Trophoblast cell (in vitro differentiated cells and primary cell): Measurements from ENCODE around the gene NTNG1.

Source experiments
- DNase-seq, 2 donors: peaks; one replicate each; pipeline ENCODE4 v3.0.0-alpha.2; 2016
- H2AFZ ChIP-seq: 2 replicates; pipeline ENCODE4 v1.6.1; 2013; ENCODE audit warnings: low read length, moderate library complexity, mild to moderate bottlenecking; ENCODE audit not compliant: insufficient read depth, poor library complexity
- H2AK5ac ChIP-seq: 2 replicates; pipeline ENCODE4 v1.6.1; 2013; ENCODE audit warnings: mild to moderate bottlenecking, low read length
- H2BK120ac ChIP-seq: 2 replicates; pipeline ENCODE4 v1.6.1; 2013; ENCODE audit warnings: low read length, mild to moderate bottlenecking, moderate library complexity; ENCODE audit not compliant: insufficient read depth, poor library complexity
- H2BK12ac ChIP-seq: 2 replicates; pipeline ENCODE4 v1.6.1; 2013; ENCODE audit warnings: mild to moderate bottlenecking, low read length, moderate library complexity
- H2BK5ac ChIP-seq: 2 replicates; pipeline ENCODE4 v1.6.1; 2013; ENCODE audit warnings: low read length, low read depth, moderate library complexity, mild to moderate bottlenecking; ENCODE audit not compliant: poor library complexity
- H3K14ac ChIP-seq: 2 replicates; pipeline ENCODE4 v1.6.1; 2013; ENCODE audit warnings: mild to moderate bottlenecking, low read length
- H3K18ac ChIP-seq: 2 replicates; pipeline ENCODE4 v1.6.1; 2013; ENCODE audit warnings: mild to moderate bottlenecking, low read length
- H3K23ac ChIP-seq: 2 replicates; pipeline ENCODE4 v1.6.1; 2013; ENCODE audit warnings: low read length
- H3K27ac ChIP-seq: 2 replicates; pipeline ENCODE4 v1.5.1; 2013; ENCODE audit warnings: low read depth, mild to moderate bottlenecking, inconsistent platforms, low read length, moderate library complexity
- H3K27me3 ChIP-seq: 2 replicates; pipeline ENCODE4 v1.6.1; 2013; ENCODE audit warnings: inconsistent platforms, mild to moderate bottlenecking, low read length, moderate library complexity; ENCODE audit not compliant: insufficient read depth
- H3K36me3 ChIP-seq, 2 experiments: 1 replicate in 1 of 2; 2 replicates in 1 of 2; pipeline ENCODE4 v1.6.1; 2013; ENCODE audit warnings: low read length in 2 of 2, mild to moderate bottlenecking in 2 of 2, moderate library complexity in 1 of 2; ENCODE audit not compliant: insufficient read depth in 2 of 2, control insufficient read depth in 1 of 2
- H3K4ac ChIP-seq: 2 replicates; pipeline ENCODE4 v1.6.1; 2013; ENCODE audit warnings: low read depth, mild to moderate bottlenecking, low read length, moderate library complexity
- H3K4me1 ChIP-seq, 2 experiments: 1 replicate in 1 of 2; 2 replicates in 1 of 2; pipeline ENCODE4 v1.6.1; 2013; ENCODE audit warnings: low read length in 2 of 2, mild to moderate bottlenecking in 2 of 2, moderate library complexity in 1 of 2; ENCODE audit not compliant: insufficient read depth in 2 of 2, control insufficient read depth in 1 of 2
- H3K4me2 ChIP-seq: 2 replicates; pipeline ENCODE4 v1.6.1; 2013; ENCODE audit warnings: inconsistent platforms, mild to moderate bottlenecking, low read length, moderate library complexity
- H3K4me3 ChIP-seq: 2 replicates; pipeline ENCODE4 v1.5.1; 2013; ENCODE audit warnings: mild to moderate bottlenecking, low read depth, low read length, inconsistent platforms
- H3K79me1 ChIP-seq: one replicate; pipeline ENCODE4 v1.6.1; 2013; ENCODE audit warnings: low read length
- H3K79me2 ChIP-seq: 2 replicates; pipeline ENCODE4 v1.6.1; 2013; ENCODE audit warnings: low read length, mild to moderate bottlenecking; ENCODE audit not compliant: control insufficient read depth, insufficient read depth, poor library complexity
- H3K9ac ChIP-seq: 2 replicates; pipeline ENCODE4 v1.6.1; 2013; ENCODE audit warnings: mild to moderate bottlenecking, low read length
- H3K9me3 ChIP-seq: 2 replicates; pipeline ENCODE4 v1.6.1; 2013; ENCODE audit warnings: low read depth, mild to moderate bottlenecking, control low read depth, inconsistent platforms, low read length; ENCODE audit not compliant: insufficient read depth
- H4K12ac ChIP-seq: 2 replicates; pipeline ENCODE4 v1.6.1; 2013; ENCODE audit warnings: low read depth, mild to moderate bottlenecking, low read length, moderate library complexity
- H4K8ac ChIP-seq: 2 replicates; pipeline ENCODE4 v1.6.1; 2013; ENCODE audit warnings: low read depth, mild to moderate bottlenecking, low read length, moderate library complexity
- H4K91ac ChIP-seq: one replicate; pipeline ENCODE4 v1.6.1; 2013; ENCODE audit warnings: low read depth, mild to moderate bottlenecking, low read length, moderate library complexity
- WGBS: extraction: QIAGEN DNeasy Blood & Tissue Kit; methylation state at CpG from one replicate; pipeline ENCODE4 v1.1.7; 2013; ENCODE audit warnings: missing lambda C conversion rate; ENCODE audit not compliant: insufficient read length, insufficient coverage; ENCODE audit errors: extremely low coverage; 5-methylcytosine and 5-hydroxymethylcytosine counted together

The NTNG1 gene

DNA sequence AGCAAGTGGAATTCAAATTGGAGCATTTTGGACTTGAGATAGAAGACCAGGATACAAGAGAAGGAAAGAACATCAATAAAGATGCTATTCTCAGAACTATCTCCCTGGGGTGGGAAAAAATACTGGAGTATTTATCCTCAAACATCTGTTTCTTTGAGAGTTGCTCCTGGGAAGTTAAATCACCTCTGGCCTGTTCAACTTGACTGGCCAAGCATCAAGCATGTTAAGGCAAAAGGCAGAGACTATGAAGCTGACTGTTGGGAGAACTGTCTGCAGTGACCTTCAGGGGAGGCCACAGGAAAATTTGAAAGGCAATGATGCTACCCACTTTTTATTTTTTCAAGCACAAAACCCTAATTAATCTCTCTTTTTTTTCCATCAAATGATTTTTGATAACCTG, 239.0 kb downstream of the NTNG1 start:
- Histone ChIP-seq H2BK12ac (no peak overlapping the region), H3K27ac (no peak overlapping the region), H2BK120ac (no peak overlapping the region), H4K8ac (no peak overlapping the region), H3K4me1 (no peaks in the 10 kb centered on the region), H3K18ac (no peak overlapping the region), H4K12ac (no peak overlapping the region), H4K91ac (no peak overlapping the region), H3K23ac (no peak overlapping the region), H3K79me2 (no peaks in the 10 kb centered on the region), H3K14ac (no peak overlapping the region), H3K9ac (no peak overlapping the region), H3K9me3 (no peaks in the 10 kb centered on the region), H3K36me3 (no peaks in the 10 kb centered on the region), H2AFZ (no peak overlapping the region), H3K4me2 (no peak overlapping the region), H3K79me1 (no peaks in the 10 kb centered on the region), H3K4ac (no peak overlapping the region), H3K27me3 (no peaks in the 10 kb centered on the region), H3K4me3 (no peak overlapping the region), H2BK5ac (no peak overlapping the region), H2AK5ac (no peak overlapping the region)
- DNase-seq, result no peak

GRCh38 chr1:107389410-107390396, 248.9 kb downstream of the NTNG1 start:
- Histone ChIP-seq H3K18ac (no peak overlapping the region), H3K4me3 (no peak overlapping the region), H3K14ac (no peak overlapping the region), H3K36me3 (no peaks in the 10 kb centered on the region), H2BK120ac (no peak overlapping the region), H3K9me3 (no peaks in the 10 kb centered on the region), H3K27me3 (no peaks in the 10 kb centered on the region), H2BK5ac (no peak overlapping the region), H3K27ac (no peak overlapping the region), H4K12ac (no peak overlapping the region), H3K23ac (peak overlapping the region; percentile 41), H3K4me2 (no peak overlapping the region), H3K79me2 (no peaks in the 10 kb centered on the region), H3K9ac (no peak overlapping the region), H2AK5ac (no peak overlapping the region), H2BK12ac (no peak overlapping the region), H4K8ac (no peak overlapping the region), H3K79me1 (no peaks in the 10 kb centered on the region), H2AFZ (no peak overlapping the region), H3K4ac (no peak overlapping the region), H4K91ac (no peak overlapping the region), H3K4me1 (peaks cover 0 to 2% of the 10 kb centered on the region in 2 experiments)
- DNase-seq, result no peak
- WGBS, result no CpG with 5 or more reads among the region's 15 CpGs

- Histone ChIP-seq H4K91ac (no peak overlapping the region), H3K23ac (no peak overlapping the region), H3K27ac (no peak overlapping the region), H3K79me2 (no peaks in the 10 kb centered on the region), H2BK120ac (no peak overlapping the region), H4K12ac (no peak overlapping the region), H2BK5ac (no peak overlapping the region), H3K18ac (no peak overlapping the region), H3K4me3 (no peak overlapping the region), H3K4me2 (no peak overlapping the region), H2AFZ (no peak overlapping the region), H2BK12ac (no peak overlapping the region), H3K4me1 (peaks cover 0 to 2% of the 10 kb centered on the region in 2 experiments), H4K8ac (no peak overlapping the region), H3K36me3 (no peaks in the 10 kb centered on the region), H3K27me3 (no peaks in the 10 kb centered on the region), H3K9me3 (no peaks in the 10 kb centered on the region), H3K4ac (no peak overlapping the region), H2AK5ac (no peak overlapping the region), H3K14ac (no peak overlapping the region), H3K79me1 (no peaks in the 10 kb centered on the region), H3K9ac (no peak overlapping the region)
- no CpG with 5 or more reads among the region's 3 CpGs for WGBS
- no peak for DNase-seq
Measured at GRCh38 chr1:107394301-107394700, 253.5 kb downstream of the NTNG1 start.

- no peaks in the 10 kb centered on the region for H3K4me1 ChIP-seq
- no peak overlapping the region for H3K18ac ChIP-seq
- no CpG with 5 or more reads among the region's 4 CpGs for WGBS
- no peak overlapping the region for H3K4ac ChIP-seq
- no peaks in the 10 kb centered on the region for H3K9me3 ChIP-seq
- no peak overlapping the region for H2AFZ ChIP-seq
- no peak overlapping the region for H2BK120ac ChIP-seq
- H3K27me3 ChIP-seq, result no peaks in the 10 kb centered on the region
- no peak overlapping the region for H4K8ac ChIP-seq
- H3K4me3 ChIP-seq, result no peak overlapping the region
- no peak overlapping the region for H2AK5ac ChIP-seq
- no peak overlapping the region for H3K23ac ChIP-seq
- no peak overlapping the region for H3K9ac ChIP-seq
- H3K79me1 ChIP-seq, result no peaks in the 10 kb centered on the region
- no peak overlapping the region for H2BK12ac ChIP-seq
- H4K12ac ChIP-seq, result no peak overlapping the region
- DNase-seq, result no peak
- H3K36me3 ChIP-seq, result no peaks in the 10 kb centered on the region
- no peak overlapping the region for H4K91ac ChIP-seq
- H3K14ac ChIP-seq, result no peak overlapping the region
- no peak overlapping the region for H2BK5ac ChIP-seq
- H3K27ac ChIP-seq, result no peak overlapping the region
- H3K4me2 ChIP-seq, result no peak overlapping the region
- no peaks in the 10 kb centered on the region for H3K79me2 ChIP-seq
Measured at GRCh38 chr1:107401704-107402103, 260.9 kb downstream of the NTNG1 start.
